ENCODE results near the gene BANP.
"Not testable (repeated sequence)": the region's sequence is repeated elsewhere in the genome, so short reads cannot be mapped to it uniquely, and the experiment has no call there.

Gene BANP

GRCh38 chr16:87998992-87999391 lies 47.8 kb downstream of the BANP start:
- not testable (repeated sequence) for DNase-seq

GRCh38 chr16:88002211-88002610 lies 51.0 kb downstream of the BANP start:
- no peak for DNase-seq

- DNase-seq: no peak
Measured at GRCh38 chr16:88002749-88003148, 51.5 kb downstream of the BANP start.

GRCh38 chr16:88003316-88003715 lies 52.1 kb downstream of the BANP start:
- DNase-seq: no peak

GRCh38 chr16:88003736-88004135 lies 52.5 kb downstream of the BANP start:
- DNase-seq: no peak

- DNase-seq: no peak
Measured at GRCh38 chr16:88004391-88004790, 53.2 kb downstream of the BANP start.

- DNase-seq: no peak
Measured at GRCh38 chr16:88005181-88005581, 53.9 kb downstream of the BANP start.

GRCh38 chr16:88005968-88006367 lies 54.7 kb downstream of the BANP start:
- DNase-seq: no peak

GRCh38 chr16:88007321-88007731 lies 56.1 kb downstream of the BANP start:
- no peak for DNase-seq

- no peak for DNase-seq
Measured at GRCh38 chr16:88008840-88009239, 57.6 kb downstream of the BANP start.

- no peak for DNase-seq
Measured at GRCh38 chr16:88009563-88010342, 58.5 kb downstream of the BANP start.

GRCh38 chr16:88010343-88010967 lies 59.2 kb downstream of the BANP start:
- no peak for DNase-seq

- no peak for DNase-seq
Measured at GRCh38 chr16:88010968-88011483, 59.8 kb downstream of the BANP start.

GRCh38 chr16:88012360-88012759 lies 61.1 kb downstream of the BANP start:
- no peak for DNase-seq

- DNase-seq: no peak
Measured at GRCh38 chr16:88013091-88013609, 61.9 kb downstream of the BANP start.

- DNase-seq: no peak
Measured at GRCh38 chr16:88013766-88014251, 62.6 kb downstream of the BANP start.

- DNase-seq: no peak
Measured at GRCh38 chr16:88014252-88014781, 63.1 kb downstream of the BANP start.

- no peak for DNase-seq
Measured at GRCh38 chr16:88014954-88015805, 63.9 kb downstream of the BANP start.

GRCh38 chr16:88015806-88016140 lies 64.5 kb downstream of the BANP start:
- no peak for DNase-seq

- not testable (repeated sequence) for DNase-seq
Measured at GRCh38 chr16:88016386-88016785, 65.2 kb downstream of the BANP start.

- DNase-seq: no peak
Measured at GRCh38 chr16:88016964-88017363, 65.7 kb downstream of the BANP start.

GRCh38 chr16:88017587-88018101 lies 66.4 kb downstream of the BANP start:
- DNase-seq: no peak

- not testable (repeated sequence) for DNase-seq
Measured at GRCh38 chr16:88018382-88018781, 67.1 kb downstream of the BANP start.

Data from activated CD4-positive, alpha-beta T cell treated with anti-CD3 and anti-CD28 coated beads, Interleukin-10, Interleukin-2, amounts not matched to agents 100 ng/mL and 50 ng/mL, durations not matched to agents 16 hours and 8 hours (primary cell).